ENCODE results near the gene EPS15.

Gene EPS15

GRCh38 chr1:51304360-51304759 lies 214.7 kb downstream of the EPS15 start:
- TF ChIP-seq CTCF (IDR thresholded peaks at IDR 0.05; ENCODE audit: insufficient read depth, low read depth, low read length, missing control alignments) = no peak
- no peak overlapping the region for H3K4me3 ChIP-seq (ENCODE audit: low read depth, low read length)

More at GRCh38 chr1:51304360-51304759, 214.7 kb downstream of the EPS15 start:
- no peak for DNase-seq (ENCODE audit: low read depth)
